SIG-M5 (cell line): Measurements from ENCODE around the gene RBMS2.
A peak's percentile ranks its signal among the peaks of the same experiment; 100 is the strongest.

Experiments used
- DNase-seq: peaks from one replicate; lab custom pipeline; 2025; lab: John Stamatoyannopoulos, UW

RBMS2 gene

GRCh38 chr12:56581418-56582145 lies 60.0 kb downstream of the RBMS2 start:
- DNase-seq: no peak

GRCh38 chr12:56585098-56585497 lies 63.5 kb downstream of the RBMS2 start:
- DNase-seq: no peak

GRCh38 chr12:56589783-56590182 lies 68.2 kb downstream of the RBMS2 start:
- no peak for DNase-seq

GRCh38 chr12:56590237-56590830 lies 68.7 kb downstream of the RBMS2 start:
- DNase-seq: no peak

GRCh38 chr12:56591126-56591525 lies 69.5 kb downstream of the RBMS2 start:
- DNase-seq: no peak

- no peak for DNase-seq
Observed at GRCh38 chr12:56591961-56592360, 70.3 kb downstream of the RBMS2 start.

GRCh38 chr12:56593909-56594621 lies 72.4 kb downstream of the RBMS2 start:
- no peak for DNase-seq

- no peak for DNase-seq
Observed at GRCh38 chr12:56596815-56597214, 75.2 kb downstream of the RBMS2 start.

- DNase-seq: no peak
Observed at GRCh38 chr12:56599041-56599440, 77.4 kb downstream of the RBMS2 start.

GRCh38 chr12:56599797-56600196 lies 78.2 kb downstream of the RBMS2 start:
- no peak for DNase-seq

GRCh38 chr12:56600753-56601152 lies 79.1 kb downstream of the RBMS2 start:
- no peak for DNase-seq

GRCh38 chr12:56601503-56601902 lies 79.9 kb downstream of the RBMS2 start:
- DNase-seq: no peak

- no peak for DNase-seq
Observed at GRCh38 chr12:56602239-56602638, 80.6 kb downstream of the RBMS2 start.

- no peak for DNase-seq
Observed at GRCh38 chr12:56604355-56604754, 82.7 kb downstream of the RBMS2 start.

GRCh38 chr12:56614627-56615026 lies 93.0 kb downstream of the RBMS2 start:
- no peak for DNase-seq

- no peak for DNase-seq
Observed at GRCh38 chr12:56616244-56616643, 94.6 kb downstream of the RBMS2 start.

- no peak for DNase-seq
Observed at GRCh38 chr12:56616925-56617324, 95.3 kb downstream of the RBMS2 start.

- DNase-seq: no peak
Observed at GRCh38 chr12:56622535-56622934, 100.9 kb downstream of the RBMS2 start.

GRCh38 chr12:56626701-56627100 lies 105.1 kb downstream of the RBMS2 start:
- DNase-seq: no peak

- no peak for DNase-seq
Observed at GRCh38 chr12:56628671-56629458, 107.2 kb downstream of the RBMS2 start.

- no peak for DNase-seq
Observed at GRCh38 chr12:56629459-56630179, 108.0 kb downstream of the RBMS2 start.

GRCh38 chr12:56630180-56630632 lies 108.6 kb downstream of the RBMS2 start, which contains the start of gene BAZ2A:
BAZ2A (minus strand) TSS chr12:56630326; CDS start chr12:56617530, 12,796 bp downstream.
- peak; percentile 17 for DNase-seq
